IMR-90 (cell line): ENCODE results near the gene PROB1. TPM values are rescaled to one million over a fixed set of nuclear protein-coding genes. Genes with fewer than 3 reads are reported as not detected.

Experiments used
- ATAC-seq: fragments of 200-7000 bp; cut with Tn5 transposase; 2 replicates; pipeline ENCODE4 v1.9.1; 2020; ENCODE audit warnings: low read depth, mild to moderate bottlenecking, moderate library complexity
- BruUV-seq: library from RNA; stranded (reverse); fragments of 400-500 nt; replicated peaks from 2 replicates; lab custom pipeline; 2021; lab: Mats Ljungman, UMichigan
- CTCF ChIA-PET: fragments of 300-600 bp; formaldehyde crosslinking; extraction: SDS; loops from one replicate; lab custom pipeline; 2021; ENCODE audit warnings: antibody characterized with exemption; lab: Yijun Ruan, JAX
- POLR2A ChIA-PET: fragments of 300-600 bp; sonication (Branson Sonifier 250); formaldehyde crosslinking; loops from one replicate; lab custom pipeline; 2022; ENCODE audit warnings: antibody characterized with exemption; ENCODE audit not compliant: unreplicated experiment; lab: Charles Lee
- DNase-seq: peaks from one replicate; pipeline ENCODE4 v3.0.0; 2013
- H2AFZ ChIP-seq: replicated peaks from 2 replicates; pipeline ENCODE3; 2013; ENCODE audit warnings: low read length, mild to moderate bottlenecking; ENCODE audit not compliant: poor library complexity
- H2AK5ac ChIP-seq: 2 replicates; pipeline ENCODE4 v1.6.1; 2013; ENCODE audit warnings: low read depth, low read length, inconsistent platforms
- H2AK9ac ChIP-seq: replicated peaks from 2 replicates; pipeline ENCODE3; 2013; ENCODE audit warnings: mild to moderate bottlenecking, low read depth, low read length, moderate library complexity; ENCODE audit not compliant: poor library complexity
- H2BK120ac ChIP-seq: 2 replicates; pipeline ENCODE4 v1.6.1; 2013; ENCODE audit warnings: low read depth, low read length, inconsistent platforms
- H2BK15ac ChIP-seq: 3 replicates; pipeline ENCODE4 v1.6.1; 2013; ENCODE audit warnings: low read depth, low read length, inconsistent platforms
- H2BK20ac ChIP-seq: 2 replicates; pipeline ENCODE4 v1.6.1; 2013; ENCODE audit warnings: low read depth, mild to moderate bottlenecking, inconsistent platforms, low read length, moderate library complexity
- H2BK5ac ChIP-seq: 2 replicates; pipeline ENCODE4 v1.6.1; 2013; ENCODE audit warnings: mild to moderate bottlenecking, low read depth, low read length, inconsistent platforms; ENCODE audit not compliant: poor library complexity, severe bottlenecking
- H3K14ac ChIP-seq: replicated peaks from 2 replicates; pipeline ENCODE4 v1.6.1; 2013; ENCODE audit warnings: low read depth, low read length, inconsistent platforms
- H3K18ac ChIP-seq: 2 replicates; pipeline ENCODE4 v1.6.1; 2013; ENCODE audit warnings: low read depth, low read length, control low read depth
- H3K23ac ChIP-seq: 2 replicates; pipeline ENCODE4 v1.6.1; 2013; ENCODE audit warnings: low read depth, low read length, inconsistent platforms
- H3K27ac ChIP-seq: 2 replicates; pipeline ENCODE4 v1.5.1; 2013; ENCODE audit warnings: mild to moderate bottlenecking, control low read depth, low read length; ENCODE audit not compliant: insufficient read depth
- H3K27me3 ChIP-seq: 2 replicates; pipeline ENCODE4 v1.6.1; 2013; ENCODE audit warnings: low read length; ENCODE audit not compliant: control insufficient read depth, insufficient read depth
- H3K36me3 ChIP-seq: 2 replicates; pipeline ENCODE4 v1.6.1; 2013; ENCODE audit warnings: low read length, mixed read lengths; ENCODE audit not compliant: control insufficient read depth, insufficient read depth
- H3K4ac ChIP-seq: 2 replicates; pipeline ENCODE4 v1.6.1; 2013; ENCODE audit warnings: low read depth, low read length, inconsistent platforms
- H3K4me1 ChIP-seq: 2 replicates; pipeline ENCODE4 v1.6.1; 2013; ENCODE audit warnings: low read length, mixed read lengths; ENCODE audit not compliant: control insufficient read depth, insufficient read depth
- H3K4me2 ChIP-seq: 2 replicates; pipeline ENCODE4 v1.6.1; 2013; ENCODE audit warnings: low read depth, mild to moderate bottlenecking, control low read depth, low read length, moderate library complexity
- H3K4me3 ChIP-seq: 2 replicates; pipeline ENCODE4 v1.5.1; 2013; ENCODE audit warnings: low read depth, mild to moderate bottlenecking, control low read depth, low read length, moderate library complexity; ENCODE audit not compliant: insufficient read depth
- H3K56ac ChIP-seq: 2 replicates; pipeline ENCODE4 v1.6.1; 2013; ENCODE audit warnings: low read length, inconsistent platforms; ENCODE audit not compliant: insufficient read depth; ENCODE audit errors: extremely low read depth
- H3K79me1 ChIP-seq, 2 experiments: 2 replicates each; pipeline ENCODE4 v1.6.1; 2013; ENCODE audit warnings: low read length in 2 of 2, inconsistent platforms in 1 of 2, low read depth in 1 of 2
- H3K9ac ChIP-seq: 2 replicates; pipeline ENCODE4 v1.6.1; 2013; ENCODE audit warnings: low read depth, low read length, control low read depth
- H3K9me1 ChIP-seq: 2 replicates; pipeline ENCODE4 v1.6.1; 2013; ENCODE audit warnings: low read length, inconsistent platforms; ENCODE audit not compliant: insufficient read depth
- H3K9me3 ChIP-seq: 2 replicates; pipeline ENCODE4 v1.6.1; 2013; ENCODE audit warnings: low read length; ENCODE audit not compliant: control insufficient read depth, insufficient read depth
- H4K20me1 ChIP-seq: 2 replicates; pipeline ENCODE4 v1.6.1; 2013; ENCODE audit warnings: low read length, inconsistent platforms; ENCODE audit not compliant: insufficient read depth
- H4K5ac ChIP-seq: 2 replicates; pipeline ENCODE4 v1.6.1; 2013; ENCODE audit warnings: mild to moderate bottlenecking, low read depth, low read length, control low read depth
- H4K8ac ChIP-seq, 2 experiments: 2 replicates each; pipeline ENCODE4 v1.6.1; 2013; ENCODE audit warnings: low read depth in 2 of 2, low read length in 2 of 2, control low read depth in 1 of 2, inconsistent platforms in 1 of 2
- H4K91ac ChIP-seq: 2 replicates; pipeline ENCODE4 v1.6.1; 2013; ENCODE audit warnings: low read depth, low read length, inconsistent platforms; ENCODE audit not compliant: insufficient read depth
- CEBPB ChIP-seq: IDR thresholded peaks from 2 replicates; pipeline ENCODE4 v1.6.1; 2012; ENCODE audit warnings: low read depth, low read length, improper control_type of control experiment
- RCOR1 ChIP-seq: IDR thresholded peaks from 2 replicates; pipeline ENCODE4 v1.6.1; 2012; ENCODE audit warnings: mild to moderate bottlenecking, low read length, improper control_type of control experiment; ENCODE audit not compliant: insufficient replicate concordance
- WGBS, 2 experiments: methylation state at CpG; one replicate each; pipeline versions ENCODE4 v1.1.5 to v1.1.7; 2013; ENCODE audit warnings: missing lambda C conversion rate in 2 of 2; ENCODE audit not compliant: insufficient read length in 1 of 2; ENCODE audit errors: extremely low coverage in 2 of 2; 5-methylcytosine and 5-hydroxymethylcytosine counted together
- dilution Hi-C: fragments of 300-500 bp; cut with HindIII; formaldehyde crosslinking; loops from one replicate; pipeline ENCODE4 v1.14.3; 2018; ENCODE audit warnings: low sequenced_read_pairs; ENCODE audit not compliant: unreplicated experiment
- in situ Hi-C: fragments of 300-500 bp; cut with MboI; formaldehyde crosslinking; loops from 3 replicates; pipeline ENCODE4 v1.14.3; 2019; ENCODE audit warnings: low sequenced_read_pairs, inconsistent platforms, mixed read lengths
- intact Hi-C: fragments of 100-400 bp; cut with micrococcal nuclease; formaldehyde crosslinking; loops from 2 replicates; pipeline ENCODE4 v1.10.0; 2022
- polyA plus RNA-seq, 3 experiments: library from polyadenylated mRNA; depleted of rRNA; stranded (reverse); fragments of >200 nt; gene quantifications; 2 replicates each; pipeline ENCODE4 v1.2.3, GENCODE V29; 2012; ENCODE audit warnings: low replicate concordance in 1 of 3
- total RNA-seq: library from RNA; depleted of rRNA; stranded (reverse); fragments of >200 nt; gene quantifications from 2 replicates; pipeline ENCODE4 v1.2.3, GENCODE V29; 2012
- TF ChIP-seq, protein P1 (sequence below): fragments of 150-350 bp; IDR thresholded peaks from 2 replicates; pipeline ENCODE4 v1.6.1; 2017; ENCODE audit warnings: mild to moderate bottlenecking, antibody characterized with exemption, low read length, low read depth

PROB1 gene
- total and polyA plus RNA-seq, 2 of the 4 experiments (the other 2 are of a cell fraction) = under 0.01 to 0.38 TPM

DNA sequence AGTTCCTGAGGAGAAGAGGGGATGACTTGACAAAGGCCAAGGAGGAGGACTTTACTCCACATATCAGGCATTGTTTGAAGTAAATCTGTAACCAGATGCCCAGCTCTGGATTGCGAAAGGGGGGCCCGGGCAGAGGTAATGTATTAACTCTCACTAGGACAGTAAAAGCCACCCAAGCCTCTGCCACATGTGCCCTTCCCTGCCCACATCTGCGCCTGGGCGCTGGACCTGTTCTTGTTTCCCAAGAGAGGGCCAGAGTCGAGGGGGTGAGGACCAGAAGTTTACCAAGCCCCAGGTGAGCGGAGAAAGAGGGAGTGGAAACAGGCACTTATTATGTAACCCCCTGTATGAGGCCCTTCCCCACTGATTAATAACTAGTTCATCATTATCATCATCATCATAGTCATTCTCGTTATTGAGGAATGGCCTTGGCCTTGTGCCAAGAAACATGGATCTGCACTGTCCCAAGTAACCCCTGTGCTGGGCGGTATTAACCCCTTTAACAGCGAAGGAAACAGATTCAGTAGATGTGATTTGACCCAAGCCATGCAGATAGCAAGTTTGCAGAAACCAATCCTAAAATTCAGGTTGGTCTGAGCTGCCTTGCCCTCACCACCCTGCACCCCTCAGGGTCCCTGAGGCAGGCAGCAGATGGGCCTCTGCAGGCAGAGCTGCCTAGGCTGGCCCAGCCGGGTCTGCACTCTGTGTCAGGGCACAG is 11.5 kb downstream of the PROB1 start, which contains the start of gene SLC23A1:
Gene SLC23A1 (minus strand): TSS at position 23 of the 718 bp plus-strand sequence. CDS start 44 bp downstream, outside the sequence.
- no TSS peak for BruUV-seq
- Histone ChIP-seq H3K4me2 (no peak within 1 kb of the TSS), H4K5ac (no peak within 1 kb of the TSS), H4K8ac (no peak within 1 kb of the TSS), H3K18ac (no peak within 1 kb of the TSS), H3K9me1 (no peaks in the 10 kb centered on the region), H3K4me1 (peaks cover 5% of the 10 kb centered on the region; the same call in 1 of the 2 replicates), H3K4ac (no peak within 1 kb of the TSS), H3K14ac (no peak within 1 kb of the TSS), H3K36me3 (no peaks in the 10 kb centered on the region), H2BK5ac (no peak within 1 kb of the TSS), H3K9ac (no peak within 1 kb of the TSS), H2AFZ (no peak within 1 kb of the TSS), H3K79me1 (no peaks in the 10 kb centered on the region), H4K20me1 (no peaks in the 10 kb centered on the region), H4K91ac (no peak within 1 kb of the TSS), H2BK120ac (no peak within 1 kb of the TSS), H2BK15ac (no peak within 1 kb of the TSS), H3K27ac (no peak within 1 kb of the TSS), H3K4me3 (no peak within 1 kb of the TSS), H3K56ac (no peak within 1 kb of the TSS), H2BK20ac (no peak within 1 kb of the TSS), H3K9me3 (no peaks in the 10 kb centered on the region), H3K27me3 (no peaks in the 10 kb centered on the region), H2AK9ac (peak within 1 kb of the TSS; percentile 20), H3K23ac (no peak within 1 kb of the TSS), H2AK5ac (no peak within 1 kb of the TSS)
- intact Hi-C loops (no loop called here), dilution Hi-C loops (no loop called here), in situ Hi-C loops (no loop called here)
- ChIA-PET POLR2A (no interaction called here), CTCF (no interaction called here)
- 11% methylated on average over 1 of the region's 10 CpGs; no CpG with 5 or more reads in 1 of the 2 experiments for WGBS, 2 experiments
- peak; percentile 32 for DNase-seq
- peak; percentile 55 for ATAC-seq
- TF ChIP-seq CEBPB (peak; percentile 87), RCOR1 (no peak)
- TF ChIP-seq, protein P1, sequence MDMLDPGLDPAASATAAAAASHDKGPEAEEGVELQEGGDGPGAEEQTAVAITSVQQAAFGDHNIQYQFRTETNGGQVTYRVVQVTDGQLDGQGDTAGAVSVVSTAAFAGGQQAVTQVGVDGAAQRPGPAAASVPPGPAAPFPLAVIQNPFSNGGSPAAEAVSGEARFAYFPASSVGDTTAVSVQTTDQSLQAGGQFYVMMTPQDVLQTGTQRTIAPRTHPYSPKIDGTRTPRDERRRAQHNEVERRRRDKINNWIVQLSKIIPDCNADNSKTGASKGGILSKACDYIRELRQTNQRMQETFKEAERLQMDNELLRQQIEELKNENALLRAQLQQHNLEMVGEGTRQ = no peak
